GM19193 (cell line): ENCODE measurements around the gene SLC22A1.

Experiments used
- POLR2A ChIP-seq: IDR thresholded peaks from 4 replicates; pipeline ENCODE4 v1.6.1; 2011; ENCODE audit not compliant: insufficient read depth, insufficient read length; ENCODE audit errors: extremely low read depth

The SLC22A1 gene

GRCh38 chr6:160111806-160112205, 9.8 kb upstream of the SLC22A1 start:
- TF ChIP-seq POLR2A: no peak

GRCh38 chr6:160112628-160113299, 8.9 kb upstream of the SLC22A1 start:
- no peak for TF ChIP-seq POLR2A

- TF ChIP-seq POLR2A: no peak
Measured at GRCh38 chr6:160115421-160115820, 6.2 kb upstream of the SLC22A1 start.

- no peak for TF ChIP-seq POLR2A
Measured at GRCh38 chr6:160116411-160116810, 5.2 kb upstream of the SLC22A1 start.

GRCh38 chr6:160117137-160117536, 4.5 kb upstream of the SLC22A1 start:
- TF ChIP-seq POLR2A: no peak

GRCh38 chr6:160118620-160119229, 2.9 kb upstream of the SLC22A1 start:
- no peak for TF ChIP-seq POLR2A

- TF ChIP-seq POLR2A: no peak
Measured at GRCh38 chr6:160120087-160120486, 1.5 kb upstream of the SLC22A1 start.

- TF ChIP-seq POLR2A: no peak
Measured at GRCh38 chr6:160121981-160122380, 366 bp downstream of the SLC22A1 start.

- no peak for TF ChIP-seq POLR2A
Measured at GRCh38 chr6:160122744-160123143, 1.1 kb downstream of the SLC22A1 start.

- no peak for TF ChIP-seq POLR2A
Measured at GRCh38 chr6:160124007-160124406, 2.4 kb downstream of the SLC22A1 start.

- TF ChIP-seq POLR2A: no peak
Measured at GRCh38 chr6:160124605-160125004, 3.0 kb downstream of the SLC22A1 start.

GRCh38 chr6:160127270-160128124, 5.9 kb downstream of the SLC22A1 start:
- TF ChIP-seq POLR2A: no peak

- TF ChIP-seq POLR2A: no peak
Measured at GRCh38 chr6:160128125-160128683, 6.6 kb downstream of the SLC22A1 start.

- TF ChIP-seq POLR2A: no peak
Measured at GRCh38 chr6:160128879-160129516, 7.4 kb downstream of the SLC22A1 start.

GRCh38 chr6:160129881-160130615, 8.4 kb downstream of the SLC22A1 start:
- no peak for TF ChIP-seq POLR2A
